HG02938 (cell line): ENCODE results near the gene CYLD.

Experiments
- ATAC-seq: cut with Tn5 transposase; IDR thresholded peaks from one replicate; pipeline ENCODE4 v1.9.1; 2021; ENCODE audit warnings: mild to moderate bottlenecking, moderate library complexity; ENCODE audit not compliant: unreplicated experiment

The CYLD gene

GRCh38 chr16:50737420-50737959, 4.4 kb upstream of the CYLD start:
- ATAC-seq, result no peak

- ATAC-seq, result no peak
These were observed 2.9 kb upstream of the CYLD start for GRCh38 chr16:50739031-50739430.

- ATAC-seq, result no peak
These were observed 1.1 kb upstream of the CYLD start for GRCh38 chr16:50740736-50741135.

GRCh38 chr16:50741225-50741780, 583 bp upstream of the CYLD start:
- ATAC-seq, result no peak

GRCh38 chr16:50742576-50743200, 802 bp downstream of the CYLD start:
- ATAC-seq, result no peak

GRCh38 chr16:50743581-50744225, 1.8 kb downstream of the CYLD start:
- ATAC-seq, result no peak

- ATAC-seq, result no peak
These were observed 3.0 kb downstream of the CYLD start for GRCh38 chr16:50744881-50745280.

GRCh38 chr16:50745940-50746339, 4.1 kb downstream of the CYLD start:
- no peak for ATAC-seq

- peak; percentile 67 for ATAC-seq
These were observed 5.5 kb downstream of the CYLD start for GRCh38 chr16:50747207-50747956.

GRCh38 chr16:50751528-50751927, 9.6 kb downstream of the CYLD start:
- ATAC-seq, result no peak

GRCh38 chr16:50752471-50753235, 10.8 kb downstream of the CYLD start:
- ATAC-seq, result no peak

GRCh38 chr16:50756473-50756872, 14.6 kb downstream of the CYLD start:
- no peak for ATAC-seq

- ATAC-seq, result no peak
These were observed 19.4 kb downstream of the CYLD start for GRCh38 chr16:50761267-50761666.

GRCh38 chr16:50762241-50762640, 20.4 kb downstream of the CYLD start:
- no peak for ATAC-seq

- no peak for ATAC-seq
These were observed 21.3 kb downstream of the CYLD start for GRCh38 chr16:50763211-50763610.

GRCh38 chr16:50765260-50765659, 23.4 kb downstream of the CYLD start:
- ATAC-seq, result no peak

GRCh38 chr16:50765861-50766260, 24.0 kb downstream of the CYLD start:
- no peak for ATAC-seq

GRCh38 chr16:50767197-50767596, 25.3 kb downstream of the CYLD start:
- ATAC-seq, result no peak

- ATAC-seq, result no peak
These were observed 29.5 kb downstream of the CYLD start for GRCh38 chr16:50771366-50771765.

GRCh38 chr16:50774405-50774804, 32.5 kb downstream of the CYLD start:
- no peak for ATAC-seq

- ATAC-seq, result no peak
These were observed 33.1 kb downstream of the CYLD start for GRCh38 chr16:50774960-50775359.
